ENCODE data around the gene CLEC2L. TPM values are rescaled to one million over a fixed set of nuclear protein-coding genes. Genes with fewer than 3 reads are reported as not detected.
A peak's percentile ranks its signal among the peaks of the same experiment; 100 is the strongest.

CLEC2L gene
- total and polyA plus RNA-seq, 5 donors from 2014 or later: 0.39 TPM; not detected in 4

- ATAC-seq (ENCODE audit: low read depth in 2 of 2): no peak
- no peak overlapping the region for H3K4me3 Mint-ChIP-seq
- Histone ChIP-seq H3K9me3 (ENCODE audit: control insufficient read depth in 2 of 2, low read length in 2 of 2) (no peaks in the 10 kb centered on the region), H3K4me1 (ENCODE audit: control insufficient read depth, insufficient read depth, low read length, poor library complexity, severe bottlenecking) (no peaks in the 10 kb centered on the region), H3K27me3 (ENCODE audit: control insufficient read depth, insufficient read depth, low read length) (no peaks in the 10 kb centered on the region), H3K27ac (ENCODE audit: insufficient read depth, low read length, poor library complexity, severe bottlenecking) (no peak overlapping the region), H3K4me3 (ENCODE audit: low read depth, low read length) (no peak overlapping the region), H3K36me3 (ENCODE audit: control insufficient read depth, insufficient read depth, low read length) (peaks cover 33% of the 10 kb centered on the region)
- peak overlapping the region in 1 of 3 donors; percentile 11 for H3K27ac Mint-ChIP-seq
- DNase-seq: no peak
- H3K9me3 Mint-ChIP-seq: no peaks in the 10 kb centered on the region
- no peaks in the 10 kb centered on the region for H3K27me3 Mint-ChIP-seq
- H3K4me1 Mint-ChIP-seq: no peaks in the 10 kb centered on the region
- H3K36me3 Mint-ChIP-seq: peaks cover 43% of the 10 kb centered on the region
Observed at GRCh38 chr7:139592801-139593461, 69.4 kb downstream of the CLEC2L start.

GRCh38 chr7:139594090-139594489 is 70.6 kb downstream of the CLEC2L start:
- Mint-ChIP-seq H3K4me3 (no peak overlapping the region), H3K27me3 (no peaks in the 10 kb centered on the region), H3K4me1 (no peaks in the 10 kb centered on the region), H3K9me3 (no peaks in the 10 kb centered on the region), H3K36me3 (peaks cover 39% of the 10 kb centered on the region), H3K27ac (no peak overlapping the region)
- Histone ChIP-seq H3K27ac (ENCODE audit: insufficient read depth, low read length, poor library complexity, severe bottlenecking) (no peak overlapping the region), H3K4me1 (ENCODE audit: control insufficient read depth, insufficient read depth, low read length, poor library complexity, severe bottlenecking) (no peaks in the 10 kb centered on the region), H3K27me3 (ENCODE audit: control insufficient read depth, insufficient read depth, low read length) (no peaks in the 10 kb centered on the region), H3K36me3 (ENCODE audit: control insufficient read depth, insufficient read depth, low read length) (peaks cover 33% of the 10 kb centered on the region), H3K4me3 (ENCODE audit: low read depth, low read length) (no peak overlapping the region), H3K9me3 (ENCODE audit: control insufficient read depth in 2 of 2, low read length in 2 of 2) (no peaks in the 10 kb centered on the region)
- no peak for ATAC-seq (ENCODE audit: low read depth in 2 of 2)
- DNase-seq: no peak

Other genes starting within 250 kb of the CLEC2L start
- gene FMC1, start 182.3 kb upstream of the CLEC2L start, total RNA-seq: 3.4 TPM
- 10 to 100 TPM; 42.2 to 56.8 (median 56.4) TPM for gene FMC1, start 182.3 kb upstream of the CLEC2L start, polyA plus RNA-seq
- gene LUC7L2, start 163.8 kb upstream of the CLEC2L start, total RNA-seq: 190 TPM
- 10 to 100 TPM; 56.9 to 74.7 (median 59.4) TPM for gene LUC7L2, start 163.8 kb upstream of the CLEC2L start, polyA plus RNA-seq
- gene KLRG2, start 40.0 kb upstream of the CLEC2L start, total RNA-seq: not detected
- gene KLRG2, start 40.0 kb upstream of the CLEC2L start, polyA plus RNA-seq: not detected